K562 (cell line): Measurements from ENCODE around the gene MARCHF3. TPM values are rescaled to one million over a fixed set of nuclear protein-coding genes. Genes with fewer than 3 reads are reported as not detected.

ENCODE experiments used
- ARID4B ChIP-seq: sonication (generic); formaldehyde crosslinking; IDR thresholded peaks from 2 replicates; pipeline ENCODE4 v1.8.0; 2022; ENCODE audit warnings: mild to moderate bottlenecking, missing genetic modification reagents
- HDAC1 ChIP-seq, 2 experiments: fragments of 450-650 bp; IDR thresholded peaks; 2 replicates each; pipeline ENCODE4 v1.6.1; 2016 to 2017; ENCODE audit warnings: inconsistent platforms in 1 of 2, mild to moderate bottlenecking in 1 of 2, moderate library complexity in 1 of 2
- KDM4B ChIP-seq, 2 experiments: fragments of 450-650 bp in 1 of 2; sonication (generic) in 1 of 2; IDR thresholded peaks; 2 replicates each; pipeline ENCODE4 v1.6.1; 2016 to 2017; ENCODE audit warnings: borderline replicate concordance in 2 of 2, antibody characterized with exemption in 1 of 2, low read depth in 1 of 2, mild to moderate bottlenecking in 1 of 2
- MYC ChIP-seq, 2 experiments: fragments of 250-450 bp in 1 of 2; sonication (Bioruptor Pico) in 1 of 2; IDR thresholded peaks; 2 replicates each; pipeline versions ENCODE4 v1.5.1 to v1.6.1; 2012 to 2021; ENCODE audit warnings: low read depth in 2 of 2, borderline replicate concordance in 1 of 2, improper control_type of control experiment in 1 of 2, low read length in 1 of 2, mild to moderate bottlenecking in 1 of 2, moderate library complexity in 1 of 2
- NFRKB ChIP-seq: fragments of 450-650 bp; IDR thresholded peaks from 2 replicates; pipeline ENCODE4 v1.6.1; 2016; ENCODE audit warnings: low read depth
- POLR2AphosphoS5 ChIP-seq: IDR thresholded peaks from 2 replicates; pipeline ENCODE4 v1.6.1; 2011; ENCODE audit warnings: mild to moderate bottlenecking, low read depth, low read length, moderate library complexity; ENCODE audit not compliant: control insufficient read depth, insufficient read depth
- POU5F1 ChIP-seq: fragments of 150-350 bp; IDR thresholded peaks from 2 replicates; pipeline ENCODE4 v1.6.1; 2014; ENCODE audit warnings: borderline replicate concordance, low read length, low read depth, mild to moderate bottlenecking; ENCODE audit not compliant: partially characterized antibody
- RNF2 ChIP-seq: sonication (generic); IDR thresholded peaks from 2 replicates; pipeline ENCODE4 v1.6.1; 2016
- SNRNP70 ChIP-seq: fragments of 200-400 bp; formaldehyde crosslinking; optimal IDR thresholded peaks from 2 replicates; pipeline ENCODE3; 2017; ENCODE audit warnings: low read depth, low read length
- SOX6 ChIP-seq: fragments of 450-650 bp; IDR thresholded peaks from 2 replicates; pipeline ENCODE4 v1.6.1; 2014; ENCODE audit warnings: mild to moderate bottlenecking
- TBP ChIP-seq: optimal IDR thresholded peaks from 2 replicates; pipeline ENCODE3; 2011; ENCODE audit warnings: low read depth, low read length, improper control_type of control experiment
- ZEB2 ChIP-seq: fragments of 450-650 bp; IDR thresholded peaks from 2 replicates; pipeline ENCODE4 v1.6.1; 2016
- ZFP36 ChIP-seq: fragments of 150-350 bp; IDR thresholded peaks from 2 replicates; pipeline ENCODE4 v1.6.1; 2018; ENCODE audit warnings: low read length, low read depth; ENCODE audit not compliant: partially characterized antibody
- ZNF133 ChIP-seq: fragments of 250-450 bp; sonication (Bioruptor Pico); IDR thresholded peaks from 2 replicates; pipeline ENCODE4 v1.4.0; 2020; ENCODE audit warnings: mild to moderate bottlenecking
- polyA plus RNA-seq, 8 experiments: library from polyadenylated mRNA; depleted of rRNA in 4 of 8; stranded (reverse) in 5 of 8; unstranded in 3 of 8; fragments of >200 nt; fragmentation: Nextera tagmentation in 2 of 8; fragmentation: Illumina TruSeq in 1 of 8; extraction: Ambion mirVana in 2 of 8; extraction: Trizol in 1 of 8; gene quantifications; 2 replicates each; pipeline versions ENCODE4 v1.2.1 to v1.2.3, GENCODE V29; 2011 to 2014; ENCODE audit warnings: inconsistent platforms in 1 of 8, missing spikeins in 1 of 8
- total RNA-seq, 7 experiments: library from RNA; depleted of rRNA in 6 of 7; stranded (reverse); fragments of >200 nt in 6 of 7; fragmentation: Illumina TruSeq in 2 of 7; extraction: Trizol in 2 of 7; gene quantifications; 2 replicates each; pipeline versions ENCODE4 v1.2.1 to v1.2.3, GENCODE V29; 2011 to 2021; ENCODE audit warnings: low replicate concordance in 1 of 7
- TF ChIP-seq, protein P1 (sequence below): sonication (generic); formaldehyde crosslinking; IDR thresholded peaks from 2 replicates; pipeline ENCODE4 v1.8.1; 2023; ENCODE audit warnings: mild to moderate bottlenecking, missing genetic modification reagents
- TF ChIP-seq, protein P2 (sequence below): fragments of 200-800 bp; sonication (Bioruptor generic); IDR thresholded peaks from 2 replicates; pipeline ENCODE4 v1.6.1; 2017; ENCODE audit warnings: missing genetic modification characterization, missing compliant biosample characterization
- TF ChIP-seq, protein P3 (sequence below): sonication (generic); formaldehyde crosslinking; IDR thresholded peaks from 2 replicates; pipeline ENCODE4 v1.8.0; 2022; ENCODE audit warnings: mild to moderate bottlenecking, missing genetic modification reagents

MARCHF3 gene
- total and polyA plus RNA-seq, 9 of the 15 experiments (the other 6 are each of a cell fraction or from before 2014, with no cell fraction given) = 5.6 to 37.4 (median 16.5) TPM

DNA sequence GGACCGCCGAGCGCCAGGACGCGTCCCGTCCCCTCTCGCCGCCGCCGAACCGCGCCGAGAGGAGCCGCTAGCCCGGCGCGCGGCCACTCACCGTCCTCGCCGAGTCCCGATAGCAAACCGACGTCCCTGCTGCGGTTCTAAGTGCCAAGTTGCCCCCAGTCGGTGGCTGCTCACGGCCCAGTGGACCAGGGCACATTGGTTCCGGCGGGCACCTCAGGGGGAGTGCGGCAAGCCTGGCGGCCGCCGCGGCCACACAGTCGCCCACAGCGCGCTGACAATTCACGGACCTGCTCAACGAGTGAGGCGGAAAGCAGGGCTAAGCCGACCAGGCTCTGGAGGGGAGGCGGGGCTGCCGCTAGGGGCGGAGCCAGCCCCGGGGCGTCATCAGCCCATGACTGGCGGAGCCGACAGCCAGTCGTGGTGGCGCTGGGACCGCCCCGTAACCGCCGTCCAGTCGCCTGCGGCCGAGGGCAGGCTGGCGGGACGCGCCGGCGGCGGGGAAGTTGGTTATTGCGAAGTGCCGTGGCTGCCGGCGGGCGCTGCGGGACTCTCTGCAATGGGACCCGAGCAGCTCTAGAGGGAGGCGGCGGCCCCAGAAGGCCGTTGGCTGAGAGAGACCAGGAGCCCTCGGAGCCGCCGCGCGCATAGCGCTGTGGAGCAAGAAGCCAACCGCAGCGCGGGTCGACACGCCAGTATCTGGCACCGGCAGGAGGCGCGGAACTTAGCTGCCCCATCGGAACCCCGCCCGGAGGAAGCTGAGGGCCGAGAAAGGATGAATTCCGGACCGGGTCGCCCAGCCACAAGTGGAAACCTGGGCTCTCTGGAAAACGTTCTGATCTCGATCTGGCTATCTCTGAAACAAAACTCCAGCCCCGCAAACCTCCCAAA, at the start of gene MARCHF3 (continued):
- TF ChIP-seq, protein P1, sequence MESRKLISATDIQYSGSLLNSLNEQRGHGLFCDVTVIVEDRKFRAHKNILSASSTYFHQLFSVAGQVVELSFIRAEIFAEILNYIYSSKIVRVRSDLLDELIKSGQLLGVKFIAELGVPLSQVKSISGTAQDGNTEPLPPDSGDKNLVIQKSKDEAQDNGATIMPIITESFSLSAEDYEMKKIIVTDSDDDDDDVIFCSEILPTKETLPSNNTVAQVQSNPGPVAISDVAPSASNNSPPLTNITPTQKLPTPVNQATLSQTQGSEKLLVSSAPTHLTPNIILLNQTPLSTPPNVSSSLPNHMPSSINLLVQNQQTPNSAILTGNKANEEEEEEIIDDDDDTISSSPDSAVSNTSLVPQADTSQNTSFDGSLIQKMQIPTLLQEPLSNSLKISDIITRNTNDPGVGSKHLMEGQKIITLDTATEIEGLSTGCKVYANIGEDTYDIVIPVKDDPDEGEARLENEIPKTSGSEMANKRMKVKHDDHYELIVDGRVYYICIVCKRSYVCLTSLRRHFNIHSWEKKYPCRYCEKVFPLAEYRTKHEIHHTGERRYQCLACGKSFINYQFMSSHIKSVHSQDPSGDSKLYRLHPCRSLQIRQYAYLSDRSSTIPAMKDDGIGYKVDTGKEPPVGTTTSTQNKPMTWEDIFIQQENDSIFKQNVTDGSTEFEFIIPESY (CRISPR knock-in tag) = peak; percentile 66
- TF ChIP-seq ZFP36 (no peak), SNRNP70 (no peak), POLR2AphosphoS5 (peak; percentile 88), ZNF133 (CRISPR knock-in tag) (no peak), TBP (peak; percentile 96), POU5F1 (no peak), NFRKB (no peak; the same call in 1 of the 2 replicates), RNF2 (peak; percentile 47), SOX6 (peak; percentile 37), MYC (IDR thresholded peaks at IDR 0.05; ENCODE audit: low read depth, low read length) (peak; percentile 62), MYC (CRISPR knock-in tag; IDR thresholded peaks at IDR 0.05; ENCODE audit: borderline replicate concordance, low read depth) (no peak), ZEB2 (peak; percentile 17; the same call in 1 of the 2 replicates), ARID4B (no peak; the same call in 1 of the 2 replicates), KDM4B (IDR thresholded peaks at IDR 0.05; ENCODE audit: borderline replicate concordance in 2 of 2, low read depth in 1 of 2) (0 out of 4 replicates have a peak, but pooled peaks of 1 of the 2 experiments have one; percentile 3), HDAC1 (IDR thresholded peaks at IDR 0.05) (peak in 1 of 2 experiments; percentile 69; a peak in 2 of 4 replicates)
- TF ChIP-seq, protein P2, sequence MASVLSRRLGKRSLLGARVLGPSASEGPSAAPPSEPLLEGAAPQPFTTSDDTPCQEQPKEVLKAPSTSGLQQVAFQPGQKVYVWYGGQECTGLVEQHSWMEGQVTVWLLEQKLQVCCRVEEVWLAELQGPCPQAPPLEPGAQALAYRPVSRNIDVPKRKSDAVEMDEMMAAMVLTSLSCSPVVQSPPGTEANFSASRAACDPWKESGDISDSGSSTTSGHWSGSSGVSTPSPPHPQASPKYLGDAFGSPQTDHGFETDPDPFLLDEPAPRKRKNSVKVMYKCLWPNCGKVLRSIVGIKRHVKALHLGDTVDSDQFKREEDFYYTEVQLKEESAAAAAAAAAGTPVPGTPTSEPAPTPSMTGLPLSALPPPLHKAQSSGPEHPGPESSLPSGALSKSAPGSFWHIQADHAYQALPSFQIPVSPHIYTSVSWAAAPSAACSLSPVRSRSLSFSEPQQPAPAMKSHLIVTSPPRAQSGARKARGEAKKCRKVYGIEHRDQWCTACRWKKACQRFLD = no peak
- TF ChIP-seq, protein P3, sequence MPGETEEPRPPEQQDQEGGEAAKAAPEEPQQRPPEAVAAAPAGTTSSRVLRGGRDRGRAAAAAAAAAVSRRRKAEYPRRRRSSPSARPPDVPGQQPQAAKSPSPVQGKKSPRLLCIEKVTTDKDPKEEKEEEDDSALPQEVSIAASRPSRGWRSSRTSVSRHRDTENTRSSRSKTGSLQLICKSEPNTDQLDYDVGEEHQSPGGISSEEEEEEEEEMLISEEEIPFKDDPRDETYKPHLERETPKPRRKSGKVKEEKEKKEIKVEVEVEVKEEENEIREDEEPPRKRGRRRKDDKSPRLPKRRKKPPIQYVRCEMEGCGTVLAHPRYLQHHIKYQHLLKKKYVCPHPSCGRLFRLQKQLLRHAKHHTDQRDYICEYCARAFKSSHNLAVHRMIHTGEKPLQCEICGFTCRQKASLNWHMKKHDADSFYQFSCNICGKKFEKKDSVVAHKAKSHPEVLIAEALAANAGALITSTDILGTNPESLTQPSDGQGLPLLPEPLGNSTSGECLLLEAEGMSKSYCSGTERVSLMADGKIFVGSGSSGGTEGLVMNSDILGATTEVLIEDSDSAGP = 0 out of 2 replicates have a peak, but pooled peaks have one; percentile 42
